A549 treated with Hydrocortisone at 1 μM for 4 hours (cell line): ENCODE measurements around the gene OR2T3. TPM values are rescaled to one million over a fixed set of nuclear protein-coding genes. Genes with fewer than 3 reads are reported as not detected.

Experiments used
- total RNA-seq: library from RNA; stranded (reverse); fragments of 200-300 nt; extraction: Qiagen RNA extraction; gene quantifications from 5 replicates; pipeline ENCODE4 v1.2.3, GENCODE V29; 2022

OR2T3 gene, protein sequence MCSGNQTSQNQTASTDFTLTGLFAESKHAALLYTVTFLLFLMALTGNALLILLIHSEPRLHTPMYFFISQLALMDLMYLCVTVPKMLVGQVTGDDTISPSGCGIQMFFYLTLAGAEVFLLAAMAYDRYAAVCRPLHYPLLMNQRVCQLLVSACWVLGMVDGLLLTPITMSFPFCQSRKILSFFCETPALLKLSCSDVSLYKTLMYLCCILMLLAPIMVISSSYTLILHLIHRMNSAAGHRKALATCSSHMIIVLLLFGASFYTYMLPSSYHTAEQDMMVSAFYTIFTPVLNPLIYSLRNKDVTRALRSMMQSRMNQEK
- total RNA-seq = not detected in 5 replicates

DNA sequence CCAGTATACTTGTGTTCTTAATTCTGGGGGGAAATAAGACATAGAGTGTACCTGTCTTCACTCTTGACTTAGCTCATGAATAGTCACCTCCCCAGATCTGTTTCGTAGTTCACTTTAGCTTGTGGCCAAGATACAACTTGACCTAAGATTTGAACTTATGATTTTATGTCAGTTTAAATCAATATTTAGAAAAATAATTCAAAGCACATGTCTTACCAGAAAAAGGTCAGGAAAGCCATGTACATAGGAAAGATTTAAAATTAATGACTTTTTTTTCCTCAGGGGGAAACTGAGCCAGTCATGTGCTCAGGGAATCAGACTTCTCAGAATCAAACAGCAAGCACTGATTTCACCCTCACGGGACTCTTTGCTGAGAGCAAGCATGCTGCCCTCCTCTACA lies at the start of gene OR2T3:
Gene OR2T3, plus strand, starts transcription at position 301 of the 400 bp plus-strand sequence. Its CDS starts 0 bp downstream, at position 301.

DNA sequence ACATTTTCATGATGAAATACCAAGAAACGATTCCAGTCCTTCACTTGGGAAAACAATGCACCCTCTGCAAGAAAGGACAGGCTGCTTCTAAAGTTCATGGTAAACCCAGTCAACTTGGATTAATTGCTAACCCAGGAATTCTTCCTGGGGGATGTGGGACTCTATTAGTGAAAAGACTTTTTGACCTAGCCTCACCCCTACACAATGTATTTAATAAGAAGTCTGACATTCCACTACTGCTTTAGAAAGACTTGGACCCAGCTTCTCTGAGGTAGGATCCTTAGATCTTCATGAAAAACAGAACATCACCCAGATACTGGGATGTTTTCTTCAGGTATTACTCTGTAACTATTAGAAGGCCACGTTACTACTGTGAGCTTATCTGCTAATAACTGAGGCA lies 27.8 kb upstream of the OR2T3 start, which contains the start of gene OR2T2:
Gene OR2T2, plus strand, starts transcription at position 239 of the 400 bp plus-strand sequence. CDS start 7,161 bp downstream, outside the sequence.

GRCh38 chr1:248488289-248488688 lies 15.1 kb downstream of the OR2T3 start, which contains the start of gene OR2T5:
Gene OR2T5 (plus strand): TSS chr1:248488589. CDS start chr1:248488589, 0 bp downstream.

GRCh38 chr1:248507773-248508172 lies 34.6 kb downstream of the OR2T3 start, which contains the start of gene OR2G6:
Gene OR2G6 (plus strand): TSS chr1:248508073. CDS start chr1:248521647, 13,574 bp downstream.

Other genes starting within 250 kb of the OR2T3 start
- not detected in 5 replicates for gene OR2M4, start 241.9 kb upstream of the OR2T3 start, total RNA-seq
- not detected in 5 replicates for gene OR2T33, start 195.4 kb upstream of the OR2T3 start, total RNA-seq
- gene OR2T12, start 169.9 kb upstream of the OR2T3 start, total RNA-seq = not detected in 5 replicates
- gene OR2M7, start 148.8 kb upstream of the OR2T3 start, total RNA-seq = not detected in 5 replicates
- gene OR14C36, start 124.6 kb upstream of the OR2T3 start, total RNA-seq = not detected in 5 replicates
- not detected in 5 replicates for gene OR2T4, start 111.7 kb upstream of the OR2T3 start, total RNA-seq
- gene OR2T6, start 97.6 kb upstream of the OR2T3 start, total RNA-seq = not detected in 5 replicates
- not detected in 5 replicates for gene OR2T1, start 70.3 kb upstream of the OR2T3 start, total RNA-seq
- gene OR2T2, start 27.7 kb upstream of the OR2T3 start, total RNA-seq = not detected in 5 replicates
- not detected in 5 replicates for gene OR2T5, start 15.2 kb downstream of the OR2T3 start, total RNA-seq
- not detected in 5 replicates for gene OR2G6, start 34.7 kb downstream of the OR2T3 start, total RNA-seq
- not detected in 5 replicates for gene OR2T29, start 89.4 kb downstream of the OR2T3 start, total RNA-seq
- gene OR2T34, start 101.4 kb downstream of the OR2T3 start, total RNA-seq = not detected in 5 replicates
- gene OR2T10, start 124.3 kb downstream of the OR2T3 start, total RNA-seq = not detected in 5 replicates
- gene OR2T11, start 161.7 kb downstream of the OR2T3 start, total RNA-seq = not detected in 5 replicates
- gene OR2T35, start 171.9 kb downstream of the OR2T3 start, total RNA-seq = not detected in 5 replicates
- not detected in 5 replicates for gene OR2T27, start 182.2 kb downstream of the OR2T3 start, total RNA-seq
- gene OR14I1, start 229.4 kb downstream of the OR2T3 start, total RNA-seq = not detected in 5 replicates